GM12874 (cell line): ENCODE data around the gene SLC43A1.

Experiments
- CTCF ChIP-seq: IDR thresholded peaks from 2 replicates; pipeline ENCODE4 v1.5.1; 2011; ENCODE audit warnings: low read depth, mild to moderate bottlenecking, control low read depth, low read length, moderate library complexity; ENCODE audit not compliant: insufficient read depth

The SLC43A1 gene

GRCh38 chr11:57515332-57516060 is at the start of gene SLC43A1:
Gene SLC43A1, minus strand, starts transcription at chr11:57515702. Its CDS starts 1,591 bp downstream, at chr11:57514111.
- TF ChIP-seq CTCF, result no peak

GRCh38 chr11:57562596-57562995 is 47.1 kb upstream of the SLC43A1 start:
- TF ChIP-seq CTCF, result no peak

- no peak for TF ChIP-seq CTCF
These were observed 44.6 kb upstream of the SLC43A1 start for GRCh38 chr11:57560146-57560545.

GRCh38 chr11:57556041-57556440 is 40.5 kb upstream of the SLC43A1 start:
- no peak for TF ChIP-seq CTCF

GRCh38 chr11:57555393-57555792 is 39.9 kb upstream of the SLC43A1 start:
- TF ChIP-seq CTCF, result no peak

GRCh38 chr11:57552479-57552878 is 37.0 kb upstream of the SLC43A1 start:
- TF ChIP-seq CTCF, result no peak

- TF ChIP-seq CTCF, result no peak
These were observed 36.4 kb upstream of the SLC43A1 start for GRCh38 chr11:57551941-57552340.
